Measurements from ENCODE around the gene PIGQ. TPM values are rescaled to one million over a fixed set of nuclear protein-coding genes. Genes with fewer than 3 reads are reported as not detected.

PIGQ gene
- polyA plus RNA-seq, 1 donor: 21.3 TPM

DNA sequence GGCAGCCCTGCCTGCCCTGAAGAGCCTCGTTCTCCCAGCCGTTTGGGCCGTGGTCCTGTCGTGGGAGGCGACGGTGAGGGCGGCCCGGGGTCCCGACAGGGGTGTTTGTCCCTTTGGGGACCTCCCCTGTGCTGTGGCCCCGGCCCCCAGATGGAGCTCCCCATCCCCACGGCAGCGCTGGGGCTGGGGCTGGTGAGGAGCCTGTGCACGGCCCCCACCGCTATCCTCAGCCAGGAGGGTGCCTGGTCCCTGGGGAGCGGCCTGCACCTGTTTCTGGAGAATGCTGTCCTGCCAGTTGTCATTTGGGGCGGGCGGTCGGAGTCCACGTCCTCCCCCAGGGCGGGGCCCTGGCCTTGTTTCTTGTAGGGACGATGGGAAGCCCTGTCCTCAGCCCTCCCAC, 35.6 kb upstream of the PIGQ start:
- no peak for DNase-seq

GRCh38 chr16:534856-535445, 34.8 kb upstream of the PIGQ start:
- DNase-seq: no peak

- no peak for DNase-seq
Observed at GRCh38 chr16:535446-536405, 34.0 kb upstream of the PIGQ start.

DNA sequence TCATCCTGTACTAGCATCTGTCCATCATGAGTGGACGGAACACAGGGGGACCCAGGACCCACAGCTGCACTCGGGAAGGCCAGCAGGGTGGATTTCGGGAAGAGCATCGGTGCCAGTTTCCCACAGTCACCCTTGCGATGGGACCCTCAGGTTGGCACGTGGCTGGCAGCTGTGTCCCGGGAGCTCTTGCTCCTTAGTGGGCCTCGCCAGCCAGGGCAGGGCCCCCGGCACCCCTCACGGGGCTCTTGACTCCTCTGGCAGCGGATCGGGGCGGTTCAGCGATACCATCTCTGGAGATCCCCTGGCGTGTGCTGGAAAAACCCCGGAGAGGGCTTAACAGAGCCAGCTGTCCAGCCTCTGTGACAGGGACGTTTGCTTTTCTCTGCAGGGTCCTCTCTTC, 33.0 kb upstream of the PIGQ start:
- no peak for DNase-seq

- no peak for DNase-seq
Observed at GRCh38 chr16:537415-538335, 32.1 kb upstream of the PIGQ start.

- no peak for DNase-seq
Observed at GRCh38 chr16:539901-540530, 29.8 kb upstream of the PIGQ start.

GRCh38 chr16:540645-541340, 29.0 kb upstream of the PIGQ start:
- DNase-seq: no peak

DNA sequence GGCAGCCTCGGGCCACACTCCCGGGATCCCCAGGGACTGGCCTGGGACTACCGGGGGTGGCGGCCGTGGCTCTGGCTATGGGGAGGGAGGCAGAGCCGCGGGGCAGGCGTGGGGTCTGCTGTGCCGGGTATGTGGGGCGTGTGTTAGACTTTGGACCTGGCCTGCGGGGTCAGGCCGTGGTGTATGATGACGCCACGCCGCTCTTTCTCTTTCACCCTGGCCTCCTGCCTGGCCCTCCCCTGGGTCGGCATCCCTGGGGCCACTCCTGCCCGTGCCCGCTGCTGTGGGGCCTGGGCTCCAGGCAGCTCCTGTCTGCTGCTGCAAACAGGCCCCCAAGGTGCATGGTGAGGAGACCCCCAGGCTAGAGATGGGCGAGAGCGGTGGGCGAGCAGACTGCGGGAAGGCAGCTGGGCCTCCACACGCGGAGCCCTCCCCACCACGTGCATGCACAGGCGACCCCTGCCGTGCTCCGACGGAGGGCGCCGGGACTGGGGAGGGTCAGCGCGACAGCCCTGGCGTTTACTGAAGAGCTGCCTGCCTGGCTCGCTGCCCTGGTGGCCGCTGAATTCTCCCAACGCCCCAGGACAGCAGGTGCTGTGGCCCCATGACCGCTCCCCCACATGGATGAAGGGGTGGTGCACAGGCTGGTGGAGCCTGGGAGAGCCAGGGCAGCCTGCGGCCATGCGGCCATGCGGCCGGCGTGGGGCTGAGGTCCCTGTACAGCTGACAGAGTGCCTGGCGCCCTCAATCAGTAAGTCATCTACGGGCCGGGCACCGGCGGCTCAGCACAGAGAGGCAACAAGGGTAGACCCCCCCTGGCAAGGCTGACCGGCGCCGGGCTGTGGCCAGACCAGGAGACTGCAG, 26.2 kb upstream of the PIGQ start:
- DNase-seq: no peak

DNA sequence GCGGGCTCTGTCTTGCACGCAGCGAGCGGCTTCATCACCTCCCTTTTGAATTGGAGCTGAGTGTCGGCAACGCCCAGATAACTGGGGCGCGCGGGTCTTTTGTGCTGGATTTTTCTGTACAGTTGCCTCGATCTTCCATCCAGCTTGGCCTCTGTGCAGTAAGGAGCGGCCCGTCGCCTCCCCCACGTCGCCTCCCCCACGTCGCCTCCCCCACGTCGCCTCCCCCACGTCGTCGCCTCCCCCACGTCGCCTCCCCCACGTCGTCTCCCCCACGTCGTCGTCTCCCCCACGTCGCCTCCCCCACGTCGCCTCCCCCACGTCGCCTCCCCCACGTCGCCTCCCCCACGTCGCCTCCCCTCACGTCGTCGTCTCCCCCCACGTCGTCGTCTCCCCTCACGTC, 25.3 kb upstream of the PIGQ start:
- DNase-seq: no peak

- DNase-seq: peak; percentile 64
Observed at GRCh38 chr16:546909-547770, 22.6 kb upstream of the PIGQ start.

DNA sequence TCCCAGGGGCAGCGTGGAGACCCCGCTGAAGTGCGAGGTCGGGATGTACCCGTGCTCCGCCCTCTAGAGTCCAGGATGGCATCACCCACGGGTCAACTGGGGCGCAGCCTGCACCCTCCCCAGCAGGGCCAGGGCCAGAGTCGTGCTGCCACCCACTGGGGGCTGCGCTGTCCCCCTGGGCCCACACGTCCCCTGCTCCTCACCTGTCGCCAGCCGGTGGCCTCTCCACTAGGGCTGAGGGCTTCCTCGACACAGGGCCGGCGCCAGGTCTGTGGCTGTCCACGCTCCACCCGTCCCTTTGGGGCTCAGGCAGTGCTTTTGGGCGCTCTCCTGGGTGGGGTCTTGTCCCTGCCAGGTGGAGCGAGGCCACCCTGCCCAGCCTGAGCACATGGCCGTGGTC, 21.2 kb upstream of the PIGQ start:
- no peak for DNase-seq

DNA sequence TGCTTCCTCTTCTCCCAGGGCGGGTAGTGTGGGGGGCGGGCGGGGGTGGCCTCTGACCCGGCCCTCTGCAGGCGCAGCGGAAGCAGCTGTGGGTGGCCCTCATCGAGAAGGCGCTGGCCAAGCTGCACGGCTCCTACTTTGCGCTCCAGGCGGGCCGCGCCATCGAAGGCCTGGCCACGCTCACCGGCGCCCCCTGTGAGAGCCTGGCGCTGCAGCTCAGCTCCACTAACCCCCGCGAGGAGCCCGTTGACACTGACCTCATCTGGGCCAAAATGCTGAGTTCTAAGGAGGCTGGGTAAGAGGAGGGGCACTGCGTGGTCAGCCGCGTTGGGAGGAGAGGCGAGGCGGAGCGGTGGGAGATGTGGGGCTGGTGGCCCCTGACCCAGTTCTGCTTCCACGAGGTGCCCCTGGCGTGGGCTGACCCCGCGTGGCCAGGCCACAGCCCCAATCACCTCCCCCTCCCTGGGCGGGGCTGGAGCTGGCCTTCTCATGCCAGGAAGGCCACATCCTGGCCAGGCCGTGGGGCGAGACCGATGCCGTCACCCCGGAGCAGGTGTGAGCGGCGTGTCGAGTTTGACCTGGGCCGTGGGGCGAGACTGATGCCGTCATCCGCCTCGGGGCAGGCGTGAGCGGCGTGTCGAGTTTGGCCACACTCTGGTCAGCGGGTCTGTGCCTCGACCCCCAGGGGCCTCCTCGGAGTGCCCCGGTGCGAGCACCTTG, 20.1 kb upstream of the PIGQ start:
- no peak for DNase-seq

- no peak for DNase-seq
Observed at GRCh38 chr16:551210-551609, 18.6 kb upstream of the PIGQ start.

DNA sequence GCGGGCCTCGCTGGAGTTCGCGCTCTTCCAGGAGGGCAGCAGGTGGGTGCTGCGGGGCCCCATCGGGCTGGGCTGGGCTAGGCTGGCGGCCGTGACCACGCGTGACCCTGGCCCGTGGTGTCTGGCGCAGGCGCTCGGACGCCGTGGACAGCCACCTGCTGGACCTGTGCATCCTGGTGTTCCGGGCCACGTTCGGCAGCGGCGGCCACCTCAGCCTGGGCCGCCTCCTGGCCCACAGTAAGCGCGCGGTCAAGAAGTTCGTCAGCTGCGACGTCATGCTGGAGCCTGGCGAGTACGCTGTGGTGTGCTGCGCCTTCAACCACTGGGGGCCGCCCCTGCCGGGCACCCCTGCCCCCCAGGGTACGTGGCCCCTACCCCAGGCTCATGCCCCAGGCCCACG, 17.6 kb upstream of the PIGQ start:
- no peak for DNase-seq

DNA sequence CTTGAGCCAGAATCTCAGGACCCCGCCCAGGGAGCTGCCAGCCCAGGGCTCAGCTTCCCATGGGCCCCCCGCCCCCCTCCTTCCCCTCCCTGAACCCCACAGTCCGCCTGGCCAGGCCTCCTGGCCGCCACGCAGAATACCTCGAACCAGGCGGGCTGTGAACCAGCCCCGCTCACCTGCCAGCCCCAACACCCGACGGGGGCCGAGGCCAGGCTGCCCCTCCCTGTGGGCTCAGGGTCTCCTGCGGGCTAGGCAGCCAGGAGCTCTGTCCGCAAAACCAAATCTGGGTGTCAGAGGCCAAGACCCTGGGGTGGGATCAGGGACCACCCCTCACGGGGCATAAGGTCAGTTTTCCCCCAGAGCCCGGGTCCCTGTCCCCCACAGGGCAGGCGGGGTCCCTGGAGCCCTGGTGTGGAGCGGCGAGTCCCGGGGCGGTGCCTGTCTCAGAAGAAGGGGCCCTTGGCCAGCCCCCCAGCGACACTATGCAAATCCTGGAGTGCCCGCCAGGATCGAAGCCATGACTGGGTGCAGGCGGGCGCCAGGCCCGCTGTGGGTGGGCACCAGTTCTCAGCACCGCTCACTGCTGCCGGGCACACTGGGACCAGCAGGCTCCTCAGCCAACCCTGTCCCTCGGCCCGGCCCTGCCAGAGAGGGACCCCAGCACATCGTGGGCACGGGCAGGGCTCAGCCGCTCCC, 16.0 kb upstream of the PIGQ start:
- DNase-seq: no peak

DNA sequence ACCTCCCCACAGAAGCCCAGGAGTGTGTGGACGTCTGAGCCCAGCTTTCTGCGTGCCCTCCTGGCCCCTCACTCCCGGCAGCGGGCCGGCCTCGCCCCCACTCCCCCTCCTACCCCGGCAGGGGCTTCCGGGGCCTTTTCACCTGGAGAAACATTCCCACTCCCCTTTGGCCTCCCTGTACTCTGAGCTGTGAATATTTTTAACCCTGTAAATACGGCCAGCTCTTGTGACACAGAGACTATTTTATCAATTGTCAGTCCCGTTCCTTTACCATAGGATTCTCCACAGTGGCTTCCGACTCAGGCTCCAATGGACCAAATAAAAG, 15.5 kb upstream of the PIGQ start:
- DNase-seq: no peak

DNA sequence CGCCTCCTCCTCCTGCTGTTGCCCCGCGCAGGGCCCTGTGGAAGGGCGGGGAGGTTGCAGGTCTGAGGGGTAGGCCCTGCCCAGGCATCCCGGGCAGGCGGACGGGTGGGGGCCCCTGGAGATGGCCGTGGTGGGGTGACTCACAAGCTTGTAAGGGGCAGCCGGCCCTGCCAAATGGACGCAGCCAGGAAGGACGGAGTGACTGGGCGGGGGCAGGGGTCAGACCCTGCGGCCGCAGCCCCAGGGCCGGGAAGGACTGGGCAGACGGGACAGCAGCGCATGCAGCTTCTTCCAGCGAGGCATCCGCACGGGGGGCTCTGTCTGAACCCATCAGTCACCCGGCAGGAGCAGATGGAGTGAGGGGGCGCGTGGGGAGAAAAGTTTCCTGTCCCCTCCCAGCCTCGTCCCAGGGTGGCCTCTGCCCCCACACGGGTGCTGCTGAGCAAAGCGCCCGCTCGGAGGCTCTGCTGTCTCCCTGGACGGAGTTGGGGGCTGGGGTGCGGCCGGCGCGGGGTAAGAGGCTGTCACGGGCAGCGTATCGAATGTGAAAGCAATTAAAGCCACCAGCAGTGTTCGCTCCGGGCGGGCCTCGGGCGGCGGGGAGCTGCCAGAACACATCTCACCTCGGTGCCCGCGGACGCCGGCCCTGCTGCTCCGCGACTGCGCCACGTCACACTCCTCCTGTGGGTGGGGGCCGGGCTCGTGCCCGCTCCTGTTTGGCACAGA, 15.0 kb upstream of the PIGQ start:
- DNase-seq: no peak
